ENCODE measurements around the gene GIMD1. TPM values are rescaled to one million over a fixed set of nuclear protein-coding genes. Genes with fewer than 3 reads are reported as not detected.

Gene GIMD1
- total and polyA plus RNA-seq, 2 donors (not counting 3 experiments of a cell fraction or from before 2014, with no cell fraction given) = not detected

- POLR2A ChIA-PET = no interaction called here
Observed at GRCh38 chr4:106314960-106315359, 53.6 kb downstream of the GIMD1 start.

More at GRCh38 chr4:106314960-106315359, 53.6 kb downstream of the GIMD1 start:
- FAIRE-seq (no peak), DNase-seq (ENCODE audit: low read depth, low spot score) (no peak)
- no TSS peak for BruUV-seq (replicated peaks)
- Histone ChIP-seq H3K9me1 (replicated peaks; ENCODE audit: control insufficient read depth, extremely low read depth, insufficient read depth, low read length) (no peaks in the 10 kb centered on the region), H3K4me1 (ENCODE audit: control insufficient read depth, extremely low read depth, insufficient read depth, low read length) (peaks cover 20% of the 10 kb centered on the region), H3K27me3 (ENCODE audit: control insufficient read depth in 2 of 2, insufficient read depth in 2 of 2, low read length in 2 of 2) (no peaks in the 10 kb centered on the region), H3K9me3 (replicated peaks; ENCODE audit: control insufficient read depth, insufficient read depth, low read length) (no peaks in the 10 kb centered on the region), H3K4me2 (ENCODE audit: insufficient read depth, low read length) (peak overlapping the region; percentile 88), H2AFZ (ENCODE audit: low read depth, low read length) (no peak overlapping the region), H3K9ac (replicated peaks; ENCODE audit: extremely low read depth, insufficient read depth, low read length) (peak overlapping the region; percentile 93), H3K36me3 (ENCODE audit: control insufficient read depth in 2 of 2, extremely low read depth in 1 of 2, insufficient read depth in 2 of 2, low read length in 2 of 2) (no peaks in the 10 kb centered on the region), H3K79me2 (ENCODE audit: control insufficient read depth, insufficient read depth, low read length) (peaks cover 47% of the 10 kb centered on the region), H3K27ac (ENCODE audit: insufficient read depth, low read depth, low read length) (peak overlapping the region; percentile 92), H3K4me3 (replicated peaks in 1 of 3; ENCODE audit: insufficient read depth in 1 of 3, low read depth in 1 of 3, low read length in 3 of 3) (peak overlapping the region in 2 of 3 experiments; percentile 49 to 96), H4K20me1 (replicated peaks; ENCODE audit: control insufficient read depth, extremely low read depth, insufficient read depth, low read length) (no peaks in the 10 kb centered on the region)
- intact Hi-C loops (cut with micrococcal nuclease) (loop anchor here (5.0 kb wide), 1 partner anchor 608 kb away; the partner anchor contains the start of genes GSTCD and INTS12), dilution Hi-C loops (cut with MboI; ENCODE audit: extremely low pct_ligation_motif_present, low sequenced_read_pairs) (no loop called here)
- CTCF ChIA-PET = interaction anchor here (0.7 to 2.6 kb wide), 5 partner anchors 9 to 76 kb away, joined by 3 to 14 read pairs (median 3); no protein-coding TSS in a partner anchor
- TF ChIP-seq JUN (IDR thresholded peaks at IDR 0.05; ENCODE audit: borderline replicate concordance, insufficient read depth, insufficient read length, low read depth) (no peak), CTCF (IDR thresholded peaks at IDR 0.05; ENCODE audit: extremely low read depth in 1 of 2, insufficient read depth in 1 of 2, low read depth in 1 of 2, low read length in 2 of 2) (no peak), FOS (IDR thresholded peaks at IDR 0.05; ENCODE audit: borderline replicate concordance, insufficient read depth, low read length) (no peak), GATA2 (IDR thresholded peaks at IDR 0.05; ENCODE audit: insufficient read depth, insufficient read length, low read depth, low read length) (no peak), MYC (IDR thresholded peaks at IDR 0.05; ENCODE audit: low read depth, low read length) (no peak), MAX (IDR thresholded peaks at IDR 0.05; ENCODE audit: insufficient read depth, insufficient read length) (no peak), EZH2 (IDR thresholded peaks at IDR 0.05; ENCODE audit: borderline replicate concordance, low read depth, low read length, severe bottlenecking) (no peak), POLR2A (IDR thresholded peaks at IDR 0.05; ENCODE audit: low read depth, low read length) (no peak), POLR2AphosphoS5 (IDR thresholded peaks at IDR 0.05; ENCODE audit: insufficient read depth, low read depth, low read length) (no peak)
